B cell (primary cell): ENCODE data around the gene CRELD2. TPM values are rescaled to one million over a fixed set of nuclear protein-coding genes. Genes with fewer than 3 reads are reported as not detected.

ENCODE experiments used
- ATAC-seq: fragments of 200-7000 bp; cut with Tn5 transposase; one replicate; pipeline ENCODE4 v1.10.0; 2021; ENCODE audit warnings: low read depth, mild to moderate bottlenecking, moderate number of reproducible peaks, moderate library complexity
- CTCF ChIA-PET: fragments of 350-600 bp; sonication (Branson Sonifier 250); formaldehyde crosslinking; loops from one replicate; lab custom pipeline; 2021; ENCODE audit warnings: antibody characterized with exemption, inconsistent platforms; lab: Charles Lee
- POLR2A ChIA-PET: fragments of 350-600 bp; sonication (Branson Sonifier 250); formaldehyde crosslinking; loops from one replicate; lab custom pipeline; 2021; ENCODE audit warnings: antibody characterized with exemption; lab: Charles Lee
- DNase-seq: peaks from one replicate; pipeline ENCODE4 v3.0.0; 2013
- H2AFZ ChIP-seq: 2 replicates; pipeline ENCODE4 v1.6.1; 2012; ENCODE audit warnings: mild to moderate bottlenecking, low read depth, low read length; ENCODE audit not compliant: insufficient read depth, poor library complexity, severe bottlenecking
- H3K27ac ChIP-seq, 2 donors: 1 replicate in 1 of 2; 2 replicates in 1 of 2; pipeline ENCODE4 v1.5.1; 2012 to 2013; ENCODE audit warnings: low read length in 2 of 2, mild to moderate bottlenecking in 2 of 2, moderate library complexity in 1 of 2
- H3K27me3 ChIP-seq, 4 experiments: fragments of 200-600 bp in 1 of 4; sonication (generic) in 1 of 4; replicated peaks in 1 of 4; 1 replicate in 2 of 4; 2 replicates in 2 of 4; pipeline versions ENCODE4 v1.6.1 to v1.7.0; 2013 to 2016; ENCODE audit warnings: low read length in 3 of 4, mild to moderate bottlenecking in 2 of 4, mixed read lengths in 1 of 4, moderate library complexity in 1 of 4; ENCODE audit not compliant: insufficient read depth in 4 of 4, control insufficient read depth in 3 of 4; ENCODE audit errors: control extremely low read depth in 1 of 4
- H3K36me3 ChIP-seq, 2 experiments: replicated peaks in 1 of 2; 1 replicate in 1 of 2; 2 replicates in 1 of 2; pipeline versions ENCODE4 v1.6.1 to v1.7.1; 2013; ENCODE audit warnings: low read length in 1 of 2; ENCODE audit not compliant: insufficient read depth in 2 of 2, control insufficient read depth in 1 of 2; ENCODE audit errors: control extremely low read depth in 1 of 2, extremely low read depth in 1 of 2
- H3K4me1 ChIP-seq, 2 donors: fragments of 200-600 bp in 1 of 2; sonication (generic) in 1 of 2; 1 replicate in 1 of 2; 2 replicates in 1 of 2; pipeline versions ENCODE4 v1.5.1 to v1.6.1; 2013 to 2017; ENCODE audit warnings: low read length in 2 of 2; ENCODE audit not compliant: control insufficient read depth in 2 of 2, insufficient read depth in 2 of 2
- H3K4me2 ChIP-seq: replicated peaks from 2 replicates; pipeline ENCODE3; 2012; ENCODE audit warnings: mild to moderate bottlenecking, low read depth, low read length; ENCODE audit not compliant: poor library complexity, severe bottlenecking
- H3K4me3 ChIP-seq, 5 experiments: fragments of 200-600 bp in 1 of 5; sonication (generic) in 1 of 5; 1 replicate in 3 of 5; 2 replicates in 2 of 5; pipeline versions ENCODE4 v1.5.1 to v1.7.0; 2011 to 2016; ENCODE audit warnings: low read length in 4 of 5, mild to moderate bottlenecking in 4 of 5, low read depth in 2 of 5, control low read depth in 1 of 5, moderate library complexity in 1 of 5; ENCODE audit not compliant: insufficient read depth in 1 of 5; ENCODE audit errors: control extremely low read depth in 1 of 5, extremely low read depth in 1 of 5
- H3K79me2 ChIP-seq: fragments of 200-600 bp; sonication (generic); one replicate; pipeline ENCODE4 v1.6.0; 2016; ENCODE audit warnings: low read length; ENCODE audit not compliant: control insufficient read depth, insufficient read depth
- H3K9ac ChIP-seq: fragments of 200-600 bp; sonication (generic); 2 replicates; pipeline ENCODE4 v1.6.1; 2017; ENCODE audit warnings: mild to moderate bottlenecking, low read length, moderate library complexity
- H3K9me3 ChIP-seq, 3 donors: one replicate each; pipeline versions ENCODE4 v1.6.1 to v1.7.1; 2013; ENCODE audit warnings: low read length in 2 of 3; ENCODE audit not compliant: control insufficient read depth in 2 of 3, insufficient read depth in 1 of 3; ENCODE audit errors: control extremely low read depth in 1 of 3
- H4K20me1 ChIP-seq: 2 replicates; pipeline ENCODE4 v1.6.0; 2012; ENCODE audit warnings: mild to moderate bottlenecking, low read length; ENCODE audit not compliant: insufficient read depth, control insufficient read depth, poor library complexity, severe bottlenecking
- H3K27ac Mint-ChIP-seq: one replicate; pipeline ENCODE4 v1.8.0; 2021; ENCODE audit warnings: mixed read lengths
- H3K27me3 Mint-ChIP-seq: one replicate; pipeline ENCODE4 v1.8.0; 2021; ENCODE audit warnings: mixed read lengths
- H3K4me1 Mint-ChIP-seq: one replicate; pipeline ENCODE4 v1.8.0; 2021; ENCODE audit warnings: mixed read lengths
- H3K4me3 Mint-ChIP-seq: one replicate; pipeline ENCODE4 v1.8.0; 2021; ENCODE audit warnings: mixed read lengths
- H3K9me3 Mint-ChIP-seq: one replicate; pipeline ENCODE4 v1.8.0; 2022; ENCODE audit warnings: mixed read lengths; ENCODE audit not compliant: insufficient read depth
- CTCF ChIP-seq: fragments of 200-600 bp; IDR thresholded peaks from one replicate; pipeline ENCODE4 v1.8.0; 2022; ENCODE audit warnings: antibody characterized with exemption, mild to moderate bottlenecking
- EZH2 ChIP-seq: IDR thresholded peaks from 2 replicates; pipeline ENCODE4 v1.6.1; 2012; ENCODE audit warnings: borderline replicate concordance, low read depth, mild to moderate bottlenecking, moderate library complexity, low read length; ENCODE audit not compliant: insufficient read depth, poor library complexity, severe bottlenecking
- WGBS: methylation state at CpG from one replicate; pipeline ENCODE4 v1.1.5; 2013; ENCODE audit warnings: missing lambda C conversion rate; ENCODE audit not compliant: insufficient coverage; 5-methylcytosine and 5-hydroxymethylcytosine counted together
- intact Hi-C: fragments of 100-400 bp; cut with micrococcal nuclease; formaldehyde crosslinking; loops from one replicate; pipeline ENCODE4 v1.10.0; 2022
- polyA plus RNA-seq: library from polyadenylated mRNA; depleted of rRNA; stranded (reverse); fragments of >200 nt; gene quantifications from 2 replicates; pipeline ENCODE4 v1.2.3, GENCODE V29; 2012
- total RNA-seq, 2 donors: library from RNA; stranded (reverse); fragments of 120-200 nt in 1 of 2; gene quantifications; 1 replicate in 1 of 2; 2 replicates in 1 of 2; pipeline versions ENCODE4 v1.2.3 to v1.2.4, GENCODE V29; 2013 to 2022

Gene CRELD2
- total and polyA plus RNA-seq, 2 donors (not counting 1 experiment from before 2014, with no cell fraction given) = 35.9 to 41.9 TPM

DNA sequence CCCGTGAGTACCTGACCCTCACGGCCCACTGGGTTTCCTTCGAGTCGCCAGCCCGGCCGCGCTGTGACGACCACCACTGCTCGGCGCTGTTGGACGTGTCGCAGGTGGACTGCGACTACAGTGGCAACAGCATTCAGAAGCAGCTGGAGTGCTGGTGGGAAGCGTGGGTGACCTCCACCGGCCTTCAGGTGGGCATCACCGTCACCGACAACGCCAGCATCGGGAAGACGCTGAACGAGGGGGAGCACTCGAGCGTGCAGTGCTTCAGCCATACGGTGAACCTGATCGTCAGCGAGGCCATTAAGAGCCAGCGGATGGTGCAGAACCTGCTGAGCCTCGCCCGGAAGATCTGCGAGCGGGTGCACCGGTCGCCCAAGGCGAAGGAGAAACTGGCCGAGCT lies 32.6 kb upstream of the CRELD2 start:
- no peaks in the 10 kb centered on the region for H3K9me3 Mint-ChIP-seq
- no peak overlapping the region for H3K9ac ChIP-seq
- no peak for ATAC-seq
- no peak overlapping the region for H3K4me3 Mint-ChIP-seq
- peaks cover 11% of the 10 kb centered on the region for H3K4me1 Mint-ChIP-seq
- 98% methylated on average over 35 of the region's 35 CpGs for WGBS
- no peak overlapping the region for H3K4me3 ChIP-seq
- peaks cover 0 to 7% of the 10 kb centered on the region in 2 donors for H3K4me1 ChIP-seq
- H3K79me2 ChIP-seq = peaks cover 73% of the 10 kb centered on the region
- no peaks in the 10 kb centered on the region for H3K27me3 Mint-ChIP-seq
- H3K9me3 ChIP-seq = peaks cover 0 to 11% (median 0%) of the 10 kb centered on the region in 3 donors
- intact Hi-C loops = no loop called here
- ChIA-PET CTCF (no interaction called here), POLR2A (no interaction called here)
- H3K36me3 ChIP-seq = peaks cover 5 to 58% of the 10 kb centered on the region in 2 experiments
- H3K27ac ChIP-seq = no peak overlapping the region
- TF ChIP-seq CTCF (no peak), EZH2 (no peak)
- no peaks in the 10 kb centered on the region for H3K27me3 ChIP-seq
- no peak for DNase-seq
- no peak overlapping the region for H3K27ac Mint-ChIP-seq
- H2AFZ ChIP-seq = no peak overlapping the region
- no peak overlapping the region for H3K4me2 ChIP-seq
- peaks cover 56% of the 10 kb centered on the region for H4K20me1 ChIP-seq

DNA sequence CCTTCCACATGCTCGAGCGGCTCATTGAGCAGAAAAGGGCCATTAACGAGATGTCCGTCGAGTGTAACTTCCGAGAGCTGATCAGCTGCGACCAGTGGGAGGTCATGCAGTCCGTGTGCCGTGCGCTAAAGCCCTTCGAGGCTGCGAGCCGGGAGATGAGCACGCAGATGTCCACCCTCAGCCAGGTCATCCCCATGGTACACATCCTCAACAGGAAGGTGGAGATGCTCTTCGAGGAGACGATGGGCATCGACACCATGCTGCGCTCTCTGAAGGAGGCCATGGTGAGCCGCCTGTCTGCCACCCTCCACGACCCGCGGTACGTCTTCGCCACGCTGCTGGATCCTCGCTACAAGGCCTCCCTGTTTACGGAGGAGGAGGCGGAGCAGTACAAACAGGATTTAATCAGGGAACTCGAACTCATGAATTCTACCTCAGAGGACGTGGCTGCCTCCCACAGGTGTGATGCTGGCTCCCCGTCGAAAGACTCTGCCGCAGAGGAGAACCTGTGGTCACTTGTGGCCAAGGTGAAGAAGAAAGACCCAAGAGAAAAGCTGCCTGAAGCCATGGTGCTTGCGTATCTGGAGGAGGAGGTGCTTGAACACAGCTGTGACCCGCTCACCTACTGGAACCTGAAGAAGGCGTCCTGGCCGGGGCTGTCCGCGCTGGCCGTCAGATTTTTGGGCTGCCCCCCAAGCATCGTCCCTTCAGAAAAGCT lies 31.9 kb upstream of the CRELD2 start:
- H3K9me3 ChIP-seq = peaks cover 0 to 11% (median 0%) of the 10 kb centered on the region in 3 donors
- peaks cover 8% of the 10 kb centered on the region for H3K4me1 Mint-ChIP-seq
- ChIA-PET CTCF (no interaction called here), POLR2A (no interaction called here)
- no peak overlapping the region for H3K4me2 ChIP-seq
- no peak overlapping the region for H3K27ac Mint-ChIP-seq
- 97% methylated on average over 33 of the region's 41 CpGs for WGBS
- H2AFZ ChIP-seq = no peak overlapping the region
- peaks cover 0 to 2% of the 10 kb centered on the region in 2 donors for H3K4me1 ChIP-seq
- no peak overlapping the region for H3K27ac ChIP-seq
- DNase-seq (no peak), ATAC-seq (no peak)
- peaks cover 67% of the 10 kb centered on the region for H3K79me2 ChIP-seq
- H3K9ac ChIP-seq = no peak overlapping the region
- H4K20me1 ChIP-seq = peaks cover 60% of the 10 kb centered on the region
- peaks cover 3% of the 10 kb centered on the region for H3K9me3 Mint-ChIP-seq
- H3K36me3 ChIP-seq = peaks cover 5 to 58% of the 10 kb centered on the region in 2 experiments
- H3K4me3 Mint-ChIP-seq = no peak overlapping the region
- no peaks in the 10 kb centered on the region for H3K27me3 ChIP-seq
- TF ChIP-seq CTCF (no peak), EZH2 (no peak)
- H3K27me3 Mint-ChIP-seq = no peaks in the 10 kb centered on the region
- H3K4me3 ChIP-seq = no peak overlapping the region
- intact Hi-C loops = no loop called here
